H9 (cell line): ENCODE results near the gene KCNK1. TPM values are rescaled to one million over a fixed set of nuclear protein-coding genes. Genes with fewer than 3 reads are reported as not detected.

ENCODE experiments used
- DNase-seq: peaks from one replicate; pipeline ENCODE4 v3.0.0-alpha.2; 2017
- H2AFZ ChIP-seq: one replicate; pipeline ENCODE4 v1.6.1; 2013; ENCODE audit warnings: mild to moderate bottlenecking, low read length, control low read depth, moderate library complexity
- H2AK5ac ChIP-seq: 2 replicates; pipeline ENCODE4 v1.6.1; 2013; ENCODE audit warnings: low read length, control low read depth, mixed read lengths; ENCODE audit not compliant: insufficient read length
- H2BK120ac ChIP-seq: one replicate; pipeline ENCODE4 v1.6.1; 2013; ENCODE audit warnings: low read depth, mild to moderate bottlenecking, low read length, control low read depth, inconsistent platforms; ENCODE audit not compliant: poor library complexity, severe bottlenecking
- H2BK12ac ChIP-seq: 2 replicates; pipeline ENCODE4 v1.6.1; 2013; ENCODE audit warnings: low read length, control low read depth, mixed read lengths, low read depth; ENCODE audit not compliant: insufficient read length
- H2BK15ac ChIP-seq: 2 replicates; pipeline ENCODE4 v1.6.1; 2013; ENCODE audit warnings: low read depth, low read length, control low read depth
- H2BK20ac ChIP-seq: one replicate; pipeline ENCODE4 v1.6.1; 2013; ENCODE audit warnings: low read depth, mild to moderate bottlenecking, low read length, control low read depth, inconsistent platforms; ENCODE audit not compliant: poor library complexity, severe bottlenecking
- H2BK5ac ChIP-seq: 2 replicates; pipeline ENCODE4 v1.6.1; 2013; ENCODE audit warnings: low read length, control low read depth, mixed read lengths; ENCODE audit not compliant: insufficient read length
- H3K14ac ChIP-seq: 2 replicates; pipeline ENCODE4 v1.6.1; 2013; ENCODE audit warnings: low read length, control low read depth; ENCODE audit not compliant: insufficient read depth
- H3K18ac ChIP-seq: 2 replicates; pipeline ENCODE4 v1.6.1; 2013; ENCODE audit warnings: low read depth, mild to moderate bottlenecking, mixed read lengths, low read length, control low read depth; ENCODE audit not compliant: insufficient read length
- H3K23ac ChIP-seq: 2 replicates; pipeline ENCODE4 v1.6.1; 2013; ENCODE audit warnings: low read length, control low read depth, mixed read lengths, low read depth; ENCODE audit not compliant: insufficient read length
- H3K23me2 ChIP-seq: 2 replicates; pipeline ENCODE4 v1.6.1; 2013; ENCODE audit warnings: low read depth, mild to moderate bottlenecking, mixed read lengths, low read length, control low read depth; ENCODE audit not compliant: insufficient read length, poor library complexity, severe bottlenecking
- H3K27ac ChIP-seq: 2 replicates; pipeline ENCODE4 v1.5.1; 2013; ENCODE audit warnings: low read length, control low read depth, mixed read lengths, low read depth; ENCODE audit not compliant: insufficient read length
- H3K27me3 ChIP-seq: 2 replicates; pipeline ENCODE4 v1.6.1; 2013; ENCODE audit warnings: low read length, control low read depth, inconsistent platforms; ENCODE audit not compliant: insufficient read depth
- H3K4ac ChIP-seq: 2 replicates; pipeline ENCODE4 v1.6.1; 2013; ENCODE audit warnings: low read depth, mild to moderate bottlenecking, control low read depth, inconsistent platforms, low read length, moderate library complexity
- H3K4me1 ChIP-seq: 2 replicates; pipeline ENCODE4 v1.6.1; 2013; ENCODE audit warnings: low read length, control low read depth, inconsistent platforms; ENCODE audit not compliant: insufficient read depth
- H3K4me2 ChIP-seq: 2 replicates; pipeline ENCODE4 v1.6.1; 2013; ENCODE audit warnings: low read length, control low read depth, mixed read lengths; ENCODE audit not compliant: insufficient read length, insufficient read depth
- H3K56ac ChIP-seq: 2 replicates; pipeline ENCODE4 v1.6.1; 2013; ENCODE audit warnings: low read depth, mild to moderate bottlenecking, mixed read lengths, low read length, control low read depth; ENCODE audit not compliant: insufficient read length
- H3K79me1 ChIP-seq: 2 replicates; pipeline ENCODE4 v1.6.1; 2013; ENCODE audit warnings: low read depth, mild to moderate bottlenecking, moderate library complexity, low read length, control low read depth, inconsistent platforms; ENCODE audit not compliant: insufficient read depth, poor library complexity, severe bottlenecking
- H3K79me2 ChIP-seq: 2 replicates; pipeline ENCODE4 v1.6.1; 2013; ENCODE audit warnings: low read length, control low read depth, inconsistent platforms; ENCODE audit not compliant: insufficient read depth
- H3K9ac ChIP-seq: 2 replicates; pipeline ENCODE4 v1.6.1; 2013; ENCODE audit warnings: low read length, control low read depth, mixed read lengths; ENCODE audit not compliant: insufficient read length; ENCODE audit errors: extremely low read depth
- H3K9me3 ChIP-seq: one replicate; pipeline ENCODE4 v1.6.1; 2013; ENCODE audit warnings: low read depth, low read length, inconsistent platforms; ENCODE audit not compliant: control insufficient read depth
- H3T11ph ChIP-seq: one replicate; pipeline ENCODE4 v1.6.1; 2013; ENCODE audit warnings: mild to moderate bottlenecking, low read length, control low read depth, inconsistent platforms
- H4K20me1 ChIP-seq: one replicate; pipeline ENCODE4 v1.6.1; 2013; ENCODE audit not compliant: control insufficient read depth, insufficient read length, insufficient read depth
- H4K5ac ChIP-seq: 2 replicates; pipeline ENCODE4 v1.6.1; 2013; ENCODE audit warnings: low read depth, mild to moderate bottlenecking, mixed read lengths, low read length, control low read depth; ENCODE audit not compliant: insufficient read length
- H4K8ac ChIP-seq: replicated peaks from 2 replicates; pipeline ENCODE4 v1.6.1; 2013; ENCODE audit warnings: low read length, control low read depth, mixed read lengths, low read depth; ENCODE audit not compliant: insufficient read length
- H4K91ac ChIP-seq: 2 replicates; pipeline ENCODE4 v1.6.1; 2013; ENCODE audit warnings: low read depth, mild to moderate bottlenecking, moderate library complexity, mixed read lengths, low read length, control low read depth; ENCODE audit not compliant: insufficient read length
- H3K27ac Mint-ChIP-seq, 3 experiments: 2 replicates in 2 of 3; 3 replicates in 1 of 3; pipeline ENCODE4 v1.8.0; 2020 to 2021; ENCODE audit warnings: mixed read lengths in 3 of 3, mild to moderate bottlenecking in 1 of 3, moderate library complexity in 1 of 3
- H3K27me3 Mint-ChIP-seq: 2 replicates; pipeline ENCODE4 v1.8.0; 2021; ENCODE audit warnings: low read depth, mild to moderate bottlenecking, moderate library complexity, mixed read lengths
- H3K36me3 Mint-ChIP-seq, 3 experiments: 2 replicates in 2 of 3; 3 replicates in 1 of 3; pipeline ENCODE4 v1.8.0; 2020 to 2021; ENCODE audit warnings: low read depth in 3 of 3, mixed read lengths in 3 of 3; ENCODE audit not compliant: insufficient read depth in 1 of 3
- H3K4me1 Mint-ChIP-seq, 2 experiments: 2 replicates each; pipeline ENCODE4 v1.8.0; 2020; ENCODE audit warnings: mixed read lengths in 2 of 2
- H3K4me3 Mint-ChIP-seq, 2 experiments: 2 replicates in 1 of 2; 3 replicates in 1 of 2; pipeline ENCODE4 v1.8.0; 2020 to 2021; ENCODE audit warnings: mild to moderate bottlenecking in 2 of 2, mixed read lengths in 2 of 2, moderate library complexity in 1 of 2
- H3K9me3 Mint-ChIP-seq, 2 experiments: 2 replicates in 1 of 2; 3 replicates in 1 of 2; pipeline ENCODE4 v1.8.0; 2020; ENCODE audit warnings: mild to moderate bottlenecking in 2 of 2, mixed read lengths in 2 of 2, moderate library complexity in 1 of 2
- CTCF ChIP-seq: fragments of 200-600 bp; sonication (generic); conservative IDR thresholded peaks from 3 replicates; pipeline ENCODE4 v1.8.0; 2021; ENCODE audit warnings: antibody characterized with exemption, mild to moderate bottlenecking
- WGBS: extraction: QIAGEN DNeasy Blood & Tissue Kit; methylation state at CpG from one replicate; pipeline ENCODE4 v1.1.7; 2013; ENCODE audit warnings: missing lambda C conversion rate, low lambda C conversion rate, mixed read lengths; ENCODE audit not compliant: insufficient read length; ENCODE audit errors: extremely low coverage; 5-methylcytosine and 5-hydroxymethylcytosine counted together
- total RNA-seq: library from RNA; stranded (reverse); gene quantifications from 2 replicates; pipeline ENCODE4 v1.2.1, GENCODE V29; 2021

KCNK1 gene
- total RNA-seq, 1 experiment from 2014 or later = 9.9 TPM

- no peak overlapping the region for H3K9ac ChIP-seq
- peaks cover 2% of the 10 kb centered on the region for H3K23me2 ChIP-seq
- H2BK20ac ChIP-seq = no peak overlapping the region
- H3K79me2 ChIP-seq = no peaks in the 10 kb centered on the region
- no peak overlapping the region for H2BK15ac ChIP-seq
- no peak overlapping the region for H4K91ac ChIP-seq
- peaks cover 6 to 10% of the 10 kb centered on the region in 2 experiments; a peak in 4 of 5 replicates for H3K9me3 Mint-ChIP-seq
- H3K27me3 ChIP-seq = no peaks in the 10 kb centered on the region
- no peak overlapping the region for H3K4ac ChIP-seq
- TF ChIP-seq CTCF = no peak
- no peak overlapping the region for H3K4me3 Mint-ChIP-seq
- H3K9me3 ChIP-seq = no peaks in the 10 kb centered on the region
- H4K20me1 ChIP-seq = no peaks in the 10 kb centered on the region
- H2BK120ac ChIP-seq = no peak overlapping the region
- no peak overlapping the region for H2AFZ ChIP-seq
- no peak overlapping the region for H3K27ac Mint-ChIP-seq
- DNase-seq = no peak
- peaks cover 0 to 4% (median 2%) of the 10 kb centered on the region in 3 experiments; a peak in 3 of 7 replicates for H3K36me3 Mint-ChIP-seq
- H3K14ac ChIP-seq = no peak overlapping the region
- H4K8ac ChIP-seq = no peak overlapping the region
- no peak overlapping the region for H3K18ac ChIP-seq
- H3K4me1 Mint-ChIP-seq = peaks cover 0 to 14% of the 10 kb centered on the region in 2 experiments; a peak in 3 of 4 replicates
- WGBS = no CpG with 5 or more reads among the region's 6 CpGs
- no peak overlapping the region for H3K4me2 ChIP-seq
- no peaks in the 10 kb centered on the region for H3K79me1 ChIP-seq
- H2AK5ac ChIP-seq = no peak overlapping the region
- H3K56ac ChIP-seq = no peak overlapping the region
- H3K27ac ChIP-seq = no peak overlapping the region
- H2BK5ac ChIP-seq = no peak overlapping the region
- no peak overlapping the region for H4K5ac ChIP-seq
- H3K23ac ChIP-seq = no peak overlapping the region
- peaks cover 1% of the 10 kb centered on the region for H3K27me3 Mint-ChIP-seq
- H2BK12ac ChIP-seq = no peak overlapping the region
- no peak overlapping the region for H3T11ph ChIP-seq
- peaks cover 4% of the 10 kb centered on the region; the same call in 1 of the 2 replicates for H3K4me1 ChIP-seq
Measured at GRCh38 chr1:233707880-233708815, 94.2 kb downstream of the KCNK1 start.
